Brain microvascular endothelial cell (primary cell): ENCODE results near the gene GALNT9.
"Not testable (repeated sequence)": the region's sequence is repeated elsewhere in the genome, so short reads cannot be mapped to it uniquely, and the experiment has no call there.

Source experiments
- DNase-seq: peaks from one replicate; pipeline ENCODE4 v3.0.0-alpha.2; 2020
- H3K27ac ChIP-seq: fragments of 250-450 bp; sonication (Bioruptor Pico); 2 replicates; pipeline ENCODE4 v1.5.1; 2020; ENCODE audit warnings: mild to moderate bottlenecking, moderate library complexity
- H3K27me3 ChIP-seq: fragments of 250-450 bp; sonication (Bioruptor Pico); replicated peaks from 2 replicates; pipeline ENCODE4 v1.5.1; 2020; ENCODE audit warnings: mild to moderate bottlenecking
- H3K36me3 ChIP-seq: fragments of 250-450 bp; sonication (Bioruptor Pico); replicated peaks from 2 replicates; pipeline ENCODE4 v1.5.1; 2020; ENCODE audit warnings: mild to moderate bottlenecking
- H3K4me3 ChIP-seq: 2 replicates; pipeline ENCODE4 v1.5.1; 2011; ENCODE audit warnings: low read depth, mild to moderate bottlenecking, control low read depth, low read length, moderate library complexity
- in situ Hi-C: cut with HindIII; loops from 2 replicates; pipeline ENCODE4 v1.10.0; 2017; ENCODE audit warnings: low sequenced_read_pairs, low pct_ligation_motif_present
- TF ChIP-seq, protein P1 (sequence below): IDR thresholded peaks from 2 replicates; pipeline ENCODE4 v1.5.1; 2011; ENCODE audit warnings: low read depth, mild to moderate bottlenecking, moderate library complexity, low read length, control low read depth, inconsistent platforms; ENCODE audit errors: missing control alignments

GALNT9 gene

DNA sequence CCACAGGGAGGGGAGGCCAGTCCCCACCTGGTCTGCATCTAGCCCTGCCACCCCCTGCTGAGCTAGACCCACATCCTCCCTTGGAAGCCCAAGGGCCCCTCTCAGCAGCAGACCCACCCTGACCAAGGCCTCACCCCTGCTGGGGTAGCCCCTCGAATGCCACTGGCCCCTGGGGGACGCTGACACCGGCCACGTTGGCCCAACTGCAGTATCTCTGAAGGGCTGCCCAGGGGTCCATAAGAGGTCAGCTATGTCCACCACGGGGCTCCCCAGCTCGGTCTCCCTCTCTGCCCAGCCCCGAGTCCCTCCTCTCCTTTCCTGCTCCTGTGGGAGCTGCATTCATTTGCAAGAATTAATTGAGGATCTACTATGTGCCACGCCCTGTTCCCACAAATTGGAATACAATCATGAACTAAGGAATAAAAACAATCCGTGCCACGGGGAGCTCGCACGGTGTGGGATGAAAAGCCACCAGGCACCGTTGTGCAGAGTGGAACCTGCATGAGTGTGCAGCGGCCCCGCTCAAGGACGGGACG, 71.4 kb downstream of the GALNT9 start:
- H3K4me3 ChIP-seq, result no peak overlapping the region
- TF ChIP-seq, protein P1, sequence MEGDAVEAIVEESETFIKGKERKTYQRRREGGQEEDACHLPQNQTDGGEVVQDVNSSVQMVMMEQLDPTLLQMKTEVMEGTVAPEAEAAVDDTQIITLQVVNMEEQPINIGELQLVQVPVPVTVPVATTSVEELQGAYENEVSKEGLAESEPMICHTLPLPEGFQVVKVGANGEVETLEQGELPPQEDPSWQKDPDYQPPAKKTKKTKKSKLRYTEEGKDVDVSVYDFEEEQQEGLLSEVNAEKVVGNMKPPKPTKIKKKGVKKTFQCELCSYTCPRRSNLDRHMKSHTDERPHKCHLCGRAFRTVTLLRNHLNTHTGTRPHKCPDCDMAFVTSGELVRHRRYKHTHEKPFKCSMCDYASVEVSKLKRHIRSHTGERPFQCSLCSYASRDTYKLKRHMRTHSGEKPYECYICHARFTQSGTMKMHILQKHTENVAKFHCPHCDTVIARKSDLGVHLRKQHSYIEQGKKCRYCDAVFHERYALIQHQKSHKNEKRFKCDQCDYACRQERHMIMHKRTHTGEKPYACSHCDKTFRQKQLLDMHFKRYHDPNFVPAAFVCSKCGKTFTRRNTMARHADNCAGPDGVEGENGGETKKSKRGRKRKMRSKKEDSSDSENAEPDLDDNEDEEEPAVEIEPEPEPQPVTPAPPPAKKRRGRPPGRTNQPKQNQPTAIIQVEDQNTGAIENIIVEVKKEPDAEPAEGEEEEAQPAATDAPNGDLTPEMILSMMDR, result no peak
- peaks cover 1% of the 10 kb centered on the region for H3K27me3 ChIP-seq
- DNase-seq, result no peak
- in situ Hi-C loops, result no loop called here
- no peak overlapping the region for H3K27ac ChIP-seq
- H3K36me3 ChIP-seq, result no peaks in the 10 kb centered on the region

DNA sequence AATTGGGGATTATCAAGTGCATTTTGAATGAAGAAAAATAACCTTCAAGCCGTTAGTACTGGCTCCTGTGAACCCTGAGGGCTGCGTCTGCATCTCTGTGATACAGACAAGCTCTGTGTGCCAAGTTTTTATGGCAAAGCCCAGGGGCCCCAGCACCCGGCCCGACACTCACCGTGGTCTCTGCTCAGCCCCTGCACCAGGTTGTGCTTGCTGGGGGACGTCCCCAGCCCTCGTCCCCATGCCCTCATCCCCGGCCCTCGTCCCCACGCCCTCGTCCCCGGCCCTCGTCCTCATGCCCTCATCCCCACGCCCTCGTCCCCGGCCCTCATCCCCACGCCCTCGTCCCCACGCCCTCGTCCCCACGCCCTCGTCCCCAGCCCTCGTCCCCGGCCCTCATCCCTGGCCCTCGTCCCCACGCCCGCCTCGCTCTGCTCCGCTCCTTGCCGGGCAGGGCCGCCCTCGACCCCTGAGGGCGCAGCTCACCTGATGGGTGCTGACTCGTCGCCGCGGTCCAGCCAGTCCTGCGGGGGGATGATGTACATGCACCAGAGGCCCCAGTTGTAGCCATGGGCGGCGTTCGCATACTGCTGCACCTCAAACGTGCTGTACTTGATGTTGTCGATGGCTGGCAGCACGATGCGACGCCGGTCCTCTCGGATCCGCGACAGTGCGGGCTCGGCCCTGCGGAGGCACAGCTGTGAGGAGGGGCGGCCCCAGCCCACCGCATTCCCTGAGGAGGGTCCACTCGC, 72.0 kb downstream of the GALNT9 start:
- peaks cover 1% of the 10 kb centered on the region for H3K27me3 ChIP-seq
- no peak overlapping the region for H3K4me3 ChIP-seq
- TF ChIP-seq, protein P1, result no peak
- no peak for DNase-seq
- no peak overlapping the region for H3K27ac ChIP-seq
- H3K36me3 ChIP-seq, result no peaks in the 10 kb centered on the region
- in situ Hi-C loops, result no loop called here

DNA sequence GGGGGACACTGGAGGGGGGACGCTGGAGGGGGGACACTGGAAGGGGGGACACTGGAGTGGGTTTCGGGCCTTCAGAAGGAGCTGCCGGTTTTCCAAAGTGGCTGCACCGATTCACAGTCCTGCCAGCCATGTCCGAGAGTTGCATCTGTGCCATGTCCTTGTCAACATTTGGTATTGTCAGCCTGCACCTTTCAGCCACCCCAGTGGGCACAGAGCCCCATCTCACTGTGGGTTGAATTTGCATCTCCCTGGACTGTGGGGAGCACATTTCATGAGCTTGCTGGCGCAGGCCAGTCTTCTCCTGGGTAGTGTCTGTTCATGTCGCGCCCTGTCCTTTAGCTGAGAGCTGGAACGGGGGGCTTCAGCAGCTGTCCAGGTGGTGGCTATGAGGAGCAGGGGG, 72.7 kb downstream of the GALNT9 start:
- in situ Hi-C loops, result no loop called here
- no peak overlapping the region for H3K4me3 ChIP-seq
- no peak for DNase-seq
- peaks cover 1% of the 10 kb centered on the region for H3K27me3 ChIP-seq
- H3K36me3 ChIP-seq, result no peaks in the 10 kb centered on the region
- H3K27ac ChIP-seq, result no peak overlapping the region
- TF ChIP-seq, protein P1, result no peak

DNA sequence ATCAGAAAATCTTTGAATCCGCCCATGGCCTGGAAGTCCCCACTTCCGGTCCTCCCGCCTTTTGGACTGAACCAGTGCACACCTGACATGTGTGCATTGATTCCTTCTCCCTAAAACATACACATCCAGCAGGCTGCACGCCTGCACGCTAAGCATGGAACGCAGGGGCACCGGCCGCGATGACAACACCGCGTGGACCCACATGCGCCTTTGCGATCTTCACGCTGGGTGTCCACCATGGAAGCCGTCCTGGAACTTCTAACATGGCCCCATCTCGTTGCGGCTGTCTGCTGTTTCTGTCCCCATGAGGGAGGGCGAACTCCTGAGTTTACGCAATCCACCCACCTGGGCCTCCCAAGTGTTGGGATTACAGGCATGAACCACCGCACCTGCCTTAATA, 73.7 kb downstream of the GALNT9 start:
- Histone ChIP-seq H3K27me3 (peaks cover 1% of the 10 kb centered on the region), H3K36me3 (no peaks in the 10 kb centered on the region), H3K27ac (no peak overlapping the region), H3K4me3 (no peak overlapping the region)
- in situ Hi-C loops, result no loop called here
- DNase-seq, result no peak
- TF ChIP-seq, protein P1, result no peak

DNA sequence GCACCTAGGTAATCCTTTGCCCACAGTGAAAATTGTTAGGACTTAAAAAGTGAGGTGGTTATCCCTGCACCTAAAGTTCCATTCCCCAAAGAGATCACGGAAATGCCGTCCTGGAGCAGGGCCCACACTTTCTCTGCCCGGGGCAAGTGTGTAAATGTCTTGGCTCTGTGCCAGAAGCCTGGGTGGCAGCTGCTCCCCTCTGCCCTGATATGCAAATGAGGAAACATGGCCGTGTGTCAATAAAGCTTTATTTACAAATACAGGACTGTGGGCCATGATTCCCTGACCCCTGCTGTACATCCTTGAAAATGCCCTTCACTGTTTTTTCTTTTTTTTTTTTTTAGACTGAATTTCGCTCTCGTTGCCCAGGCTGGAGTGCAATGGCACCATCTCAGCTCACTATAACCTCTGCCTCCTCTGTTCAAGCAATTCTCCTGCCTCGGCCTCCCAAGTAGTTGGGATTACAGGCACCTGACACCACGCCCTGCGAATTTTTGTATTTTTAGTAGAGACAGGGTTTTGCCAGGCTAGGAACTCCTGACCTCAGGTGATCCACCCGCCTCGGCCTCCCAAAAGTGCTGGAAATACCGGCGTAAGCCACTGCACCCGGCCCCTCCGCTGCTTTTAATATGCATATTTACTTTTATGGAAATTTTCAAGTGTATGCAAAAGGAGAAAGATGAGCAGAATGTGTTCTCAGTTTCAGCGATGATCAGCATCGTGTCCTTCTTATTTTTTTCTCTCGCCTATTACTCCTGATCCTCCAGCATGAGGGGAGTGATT, 75.5 kb downstream of the GALNT9 start:
- no peak for DNase-seq
- H3K4me3 ChIP-seq, result no peak overlapping the region
- peaks cover 1% of the 10 kb centered on the region for H3K27me3 ChIP-seq
- H3K36me3 ChIP-seq, result no peaks in the 10 kb centered on the region
- H3K27ac ChIP-seq, result no peak overlapping the region
- TF ChIP-seq, protein P1, result no peak
- in situ Hi-C loops, result no loop called here

DNA sequence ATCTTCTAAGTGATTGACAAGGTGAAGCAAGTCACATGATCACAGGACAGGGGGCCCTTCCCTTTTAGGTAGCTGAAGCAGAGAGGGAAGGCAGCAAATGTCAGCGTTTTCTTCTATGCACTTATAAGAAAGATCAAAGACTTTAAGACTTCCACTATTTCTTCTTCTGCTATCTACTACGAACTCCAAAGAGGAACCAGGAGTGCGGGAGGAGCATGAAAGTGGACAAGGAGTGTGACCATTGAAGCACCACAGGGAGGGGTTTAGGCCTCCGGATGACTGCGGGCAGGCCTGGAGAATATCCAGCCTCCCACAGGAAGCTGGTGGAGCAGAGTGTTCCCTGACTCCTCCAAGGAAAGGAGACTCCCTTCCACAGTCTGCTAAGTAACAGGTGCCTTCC, 76.4 kb downstream of the GALNT9 start:
- in situ Hi-C loops, H3K27ac ChIP-seq, H3K27me3 ChIP-seq, DNase-seq, H3K4me3 ChIP-seq, H3K36me3 ChIP-seq: not testable (repeated sequence)
